Activated CD4-positive, alpha-beta T cell treated with anti-CD3 and anti-CD28 coated beads for 36 hours (primary cell): ENCODE measurements around the gene MRPS14. TPM values are rescaled to one million over a fixed set of nuclear protein-coding genes. Genes with fewer than 3 reads are reported as not detected.

Experiments used
- ATAC-seq: fragments of 200-7000 bp; cut with Tn5 transposase; one replicate; pipeline ENCODE4 v1.10.0; 2021; ENCODE audit warnings: mild to moderate bottlenecking, moderate library complexity
- CTCF ChIA-PET: fragments of 350-600 bp; sonication (Branson Sonifier 250); formaldehyde crosslinking; loops from one replicate; lab custom pipeline; 2021; ENCODE audit warnings: antibody characterized with exemption; lab: Charles Lee
- POLR2A ChIA-PET: fragments of 350-600 bp; sonication (Branson Sonifier 250); formaldehyde crosslinking; loops from one replicate; lab custom pipeline; 2021; ENCODE audit warnings: antibody characterized with exemption, inconsistent platforms; lab: Charles Lee
- DNase-seq: peaks from one replicate; pipeline ENCODE4 v3.0.0-alpha.2; 2020
- H3K27ac Mint-ChIP-seq: one replicate; pipeline ENCODE4 v1.8.0; 2021; ENCODE audit warnings: mixed read lengths
- H3K27me3 Mint-ChIP-seq: one replicate; pipeline ENCODE4 v1.8.0; 2021; ENCODE audit warnings: mixed read lengths
- H3K36me3 Mint-ChIP-seq: one replicate; pipeline ENCODE4 v1.8.0; 2021; ENCODE audit warnings: low read depth, mixed read lengths
- H3K4me1 Mint-ChIP-seq: one replicate; pipeline ENCODE4 v1.8.0; 2021; ENCODE audit warnings: mixed read lengths
- H3K4me3 Mint-ChIP-seq: one replicate; pipeline ENCODE4 v1.8.0; 2021; ENCODE audit warnings: mild to moderate bottlenecking, moderate library complexity, mixed read lengths
- H3K9me3 Mint-ChIP-seq: one replicate; pipeline ENCODE4 v1.8.0; 2021; ENCODE audit warnings: low read depth, mixed read lengths
- intact Hi-C, 2 experiments: fragments of 100-400 bp; cut with DNase I in 1 of 2; cut with micrococcal nuclease in 1 of 2; formaldehyde crosslinking; loops; one replicate each; pipeline versions ENCODE4 v1.14.2 to v1.15.1; 2022 to 2024; cut with DNase I, micrococcal nuclease
- total RNA-seq, 2 experiments: library from RNA; stranded (reverse); gene quantifications; one replicate each; pipeline ENCODE4 v1.2.3, GENCODE V29; 2021

MRPS14 gene
- total RNA-seq, 2 experiments from 2014 or later = 38.7 to 43.7 TPM

GRCh38 chr1:174999216-174999935, 23.8 kb downstream of the MRPS14 start:
- DNase-seq (peak; percentile 99), ATAC-seq (peak; percentile 85)
- CTCF ChIA-PET = interaction anchor here (0.6 to 2.8 kb wide), 14 partner anchors 10 to 737 kb away, joined by 3 to 24 read pairs (median 4); partner anchors contain the start of gene MRPS14
- Mint-ChIP-seq H3K27ac (peak overlapping the region; percentile 94), H3K9me3 (no peaks in the 10 kb centered on the region), H3K36me3 (peaks cover 49% of the 10 kb centered on the region), H3K4me1 (peaks cover 41% of the 10 kb centered on the region), H3K27me3 (no peaks in the 10 kb centered on the region), H3K4me3 (no peak overlapping the region)
- intact Hi-C loops = loop anchor here (1.0 to 5.0 kb wide), 11 partner anchors 9 to 1523 kb away; partner anchors contain the start of genes MRPS14 (in 2 of the 2), KIAA0040 (in 1 of the 2), PRDX6 (in 1 of the 2) and RC3H1 (in 1 of the 2)
- POLR2A ChIA-PET = interaction anchor here (0.5 to 3.6 kb wide), 13 partner anchors 16 to 1131 kb away, joined by 3 to 65 read pairs (median 3); partner anchors contain the start of genes MRPS14 and ZBTB37

- POLR2A ChIA-PET = interaction anchor here (1.1 to 3.6 kb wide), 11 partner anchors 15 to 1130 kb away, joined by 3 to 65 read pairs (median 4); partner anchors contain the start of genes MRPS14 and ZBTB37
- Mint-ChIP-seq H3K36me3 (peaks cover 43% of the 10 kb centered on the region), H3K4me1 (peaks cover 37% of the 10 kb centered on the region), H3K27me3 (no peaks in the 10 kb centered on the region), H3K4me3 (no peak overlapping the region), H3K27ac (no peak overlapping the region), H3K9me3 (no peaks in the 10 kb centered on the region)
- intact Hi-C loops = loop anchor here (1.0 to 5.0 kb wide), 12 partner anchors 8 to 1522 kb away; partner anchors contain the start of genes MRPS14 (in 2 of the 2), KIAA0040 (in 1 of the 2), PRDX6 (in 1 of the 2) and RC3H1 (in 1 of the 2)
- peak; percentile 46 for DNase-seq
- ATAC-seq = no peak
- CTCF ChIA-PET = interaction anchor here (0.6 to 2.8 kb wide), 11 partner anchors 9 to 736 kb away, joined by 3 to 24 read pairs (median 4); partner anchors contain the start of gene MRPS14
Observed at GRCh38 chr1:174998569-174999215, 24.5 kb downstream of the MRPS14 start.

GRCh38 chr1:174997041-174997440, 26.2 kb downstream of the MRPS14 start:
- no peak overlapping the region for H3K4me3 Mint-ChIP-seq
- H3K9me3 Mint-ChIP-seq = no peaks in the 10 kb centered on the region
- H3K27ac Mint-ChIP-seq = peak overlapping the region; percentile 35
- POLR2A ChIA-PET = interaction anchor here (1.0 kb wide), 1 partner anchor 33 kb away, joined by 3 read pairs; no protein-coding TSS in a partner anchor
- no peaks in the 10 kb centered on the region for H3K27me3 Mint-ChIP-seq
- CTCF ChIA-PET = interaction anchor here (0.7 to 1.7 kb wide), 7 partner anchors 11 to 743 kb away, joined by 3 to 5 read pairs (median 3); no protein-coding TSS in a partner anchor
- H3K4me1 Mint-ChIP-seq = peaks cover 24% of the 10 kb centered on the region
- H3K36me3 Mint-ChIP-seq = peaks cover 32% of the 10 kb centered on the region
- ATAC-seq (no peak), DNase-seq (no peak)
- intact Hi-C loops = loop anchor here in 1 of 2 experiments (5.0 kb wide), 1 partner anchor 735 kb away; no protein-coding TSS in a partner anchor

- Mint-ChIP-seq H3K4me3 (no peak overlapping the region), H3K36me3 (peaks cover 26% of the 10 kb centered on the region), H3K4me1 (peaks cover 20% of the 10 kb centered on the region), H3K27ac (no peak overlapping the region), H3K9me3 (no peaks in the 10 kb centered on the region), H3K27me3 (no peaks in the 10 kb centered on the region)
- POLR2A ChIA-PET = no interaction called here
- DNase-seq (no peak), ATAC-seq (no peak)
- CTCF ChIA-PET = interaction anchor here (0.7 to 1.7 kb wide), 4 partner anchors 13 to 252 kb away, joined by 3 to 11 read pairs (median 4); no protein-coding TSS in a partner anchor
- intact Hi-C loops = loop anchor here in 1 of 2 experiments (5.0 kb wide), 1 partner anchor 734 kb away; no protein-coding TSS in a partner anchor
Observed at GRCh38 chr1:174996476-174996875, 26.7 kb downstream of the MRPS14 start.

GRCh38 chr1:174995916-174996315, 27.3 kb downstream of the MRPS14 start:
- H3K4me3 Mint-ChIP-seq = no peak overlapping the region
- CTCF ChIA-PET = interaction anchor here (1.5 to 1.7 kb wide), 2 partner anchors 12 to 252 kb away, joined by 5 to 11 read pairs; no protein-coding TSS in a partner anchor
- intact Hi-C loops = loop anchor here in 1 of 2 experiments (5.0 kb wide), 1 partner anchor 734 kb away; no protein-coding TSS in a partner anchor
- H3K27me3 Mint-ChIP-seq = no peaks in the 10 kb centered on the region
- peaks cover 17% of the 10 kb centered on the region for H3K4me1 Mint-ChIP-seq
- no peak overlapping the region for H3K27ac Mint-ChIP-seq
- ATAC-seq (no peak), DNase-seq (no peak)
- no peaks in the 10 kb centered on the region for H3K9me3 Mint-ChIP-seq
- peaks cover 20% of the 10 kb centered on the region for H3K36me3 Mint-ChIP-seq
- POLR2A ChIA-PET = no interaction called here

- Mint-ChIP-seq H3K36me3 (peaks cover 14% of the 10 kb centered on the region), H3K4me3 (no peak overlapping the region), H3K9me3 (no peaks in the 10 kb centered on the region), H3K27ac (no peak overlapping the region), H3K4me1 (peaks cover 19% of the 10 kb centered on the region), H3K27me3 (no peaks in the 10 kb centered on the region)
- ChIA-PET CTCF (interaction anchor here (1.5 kb wide), 1 partner anchor 12 kb away, joined by 11 read pairs; no protein-coding TSS in a partner anchor), POLR2A (no interaction called here)
- ATAC-seq = no peak
- intact Hi-C loops = loop anchor here in 1 of 2 experiments (5.0 kb wide), 1 partner anchor 733 kb away; no protein-coding TSS in a partner anchor
- DNase-seq = no peak
Observed at GRCh38 chr1:174995121-174995520, 28.1 kb downstream of the MRPS14 start.

- intact Hi-C loops = loop anchor here in 1 of 2 experiments (2.0 kb wide), 1 partner anchor 23 kb away; no protein-coding TSS in a partner anchor
- ChIA-PET POLR2A (no interaction called here), CTCF (interaction anchor here (0.7 to 1.7 kb wide), 3 partner anchors 8 to 234 kb away, joined by 4 to 11 read pairs (median 4); no protein-coding TSS in a partner anchor)
- DNase-seq (no peak), ATAC-seq (no peak)
- Mint-ChIP-seq H3K9me3 (no peaks in the 10 kb centered on the region), H3K27ac (no peak overlapping the region), H3K27me3 (no peaks in the 10 kb centered on the region), H3K4me3 (no peak overlapping the region), H3K4me1 (peaks cover 23% of the 10 kb centered on the region), H3K36me3 (peaks cover 8% of the 10 kb centered on the region)
Observed at GRCh38 chr1:174991473-174991872, 31.8 kb downstream of the MRPS14 start.

GRCh38 chr1:174990382-174990999, 32.7 kb downstream of the MRPS14 start:
- Mint-ChIP-seq H3K36me3 (peaks cover 6% of the 10 kb centered on the region), H3K27me3 (no peaks in the 10 kb centered on the region), H3K27ac (peak overlapping the region; percentile 88), H3K4me1 (peaks cover 23% of the 10 kb centered on the region), H3K4me3 (peak overlapping the region; percentile 76), H3K9me3 (no peaks in the 10 kb centered on the region)
- intact Hi-C loops = loop anchor here in 1 of 2 experiments (1.0 to 2.0 kb wide), 2 partner anchors 9 to 22 kb away; partner anchors contain the start of gene CACYBP
- DNase-seq (no peak), ATAC-seq (peak; percentile 72)
- ChIA-PET POLR2A (no interaction called here), CTCF (interaction anchor here (0.9 to 1.9 kb wide), 6 partner anchors 8 to 245 kb away, joined by 3 to 9 read pairs (median 4); no protein-coding TSS in a partner anchor)

GRCh38 chr1:174989536-174990220, 33.5 kb downstream of the MRPS14 start:
- intact Hi-C loops = loop anchor here in 1 of 2 experiments (1.0 to 2.0 kb wide), 2 partner anchors 10 to 21 kb away; partner anchors contain the start of gene CACYBP
- peaks cover 6% of the 10 kb centered on the region for H3K36me3 Mint-ChIP-seq

More at GRCh38 chr1:174989536-174990220, 33.5 kb downstream of the MRPS14 start:
- H3K4me3 Mint-ChIP-seq = peak overlapping the region; percentile 62
- ATAC-seq (no peak), DNase-seq (no peak)
- ChIA-PET POLR2A (no interaction called here), CTCF (interaction anchor here (0.7 to 1.9 kb wide), 8 partner anchors 9 to 244 kb away, joined by 3 to 9 read pairs (median 3); no protein-coding TSS in a partner anchor)
- peak overlapping the region; percentile 90 for H3K27ac Mint-ChIP-seq
- H3K4me1 Mint-ChIP-seq = peaks cover 25% of the 10 kb centered on the region
- H3K9me3 Mint-ChIP-seq = no peaks in the 10 kb centered on the region
- no peaks in the 10 kb centered on the region for H3K27me3 Mint-ChIP-seq
